GM19043 (cell line): ENCODE data around the gene QPCT.
"Not testable (repeated sequence)": the region's sequence is repeated elsewhere in the genome, so short reads cannot be mapped to it uniquely, and the experiment has no call there.

Experiments used
- ATAC-seq: cut with Tn5 transposase; IDR thresholded peaks from one replicate; pipeline ENCODE4 v1.9.1; 2021; ENCODE audit warnings: low read depth; ENCODE audit not compliant: unreplicated experiment

Gene QPCT

DNA sequence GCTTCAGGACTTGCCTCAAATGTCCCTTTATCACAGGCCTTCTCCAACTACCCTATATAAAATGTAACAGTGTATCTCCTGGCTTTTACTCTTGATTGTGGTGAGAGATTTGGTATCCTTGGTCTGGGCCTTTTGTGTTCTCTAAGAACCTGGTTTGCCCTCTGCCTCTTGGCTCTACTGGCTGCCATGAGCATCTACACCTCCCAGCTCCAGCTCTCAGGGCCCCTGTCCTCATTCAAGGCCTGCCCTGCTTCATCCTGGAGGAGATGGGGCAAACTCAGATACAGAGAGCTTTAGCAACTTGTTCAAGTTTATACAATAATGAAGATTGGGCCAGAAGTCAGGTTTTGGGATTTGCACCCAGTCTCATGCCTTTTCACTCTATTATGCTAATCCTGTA, 45.0 kb downstream of the QPCT start:
- no peak for ATAC-seq

DNA sequence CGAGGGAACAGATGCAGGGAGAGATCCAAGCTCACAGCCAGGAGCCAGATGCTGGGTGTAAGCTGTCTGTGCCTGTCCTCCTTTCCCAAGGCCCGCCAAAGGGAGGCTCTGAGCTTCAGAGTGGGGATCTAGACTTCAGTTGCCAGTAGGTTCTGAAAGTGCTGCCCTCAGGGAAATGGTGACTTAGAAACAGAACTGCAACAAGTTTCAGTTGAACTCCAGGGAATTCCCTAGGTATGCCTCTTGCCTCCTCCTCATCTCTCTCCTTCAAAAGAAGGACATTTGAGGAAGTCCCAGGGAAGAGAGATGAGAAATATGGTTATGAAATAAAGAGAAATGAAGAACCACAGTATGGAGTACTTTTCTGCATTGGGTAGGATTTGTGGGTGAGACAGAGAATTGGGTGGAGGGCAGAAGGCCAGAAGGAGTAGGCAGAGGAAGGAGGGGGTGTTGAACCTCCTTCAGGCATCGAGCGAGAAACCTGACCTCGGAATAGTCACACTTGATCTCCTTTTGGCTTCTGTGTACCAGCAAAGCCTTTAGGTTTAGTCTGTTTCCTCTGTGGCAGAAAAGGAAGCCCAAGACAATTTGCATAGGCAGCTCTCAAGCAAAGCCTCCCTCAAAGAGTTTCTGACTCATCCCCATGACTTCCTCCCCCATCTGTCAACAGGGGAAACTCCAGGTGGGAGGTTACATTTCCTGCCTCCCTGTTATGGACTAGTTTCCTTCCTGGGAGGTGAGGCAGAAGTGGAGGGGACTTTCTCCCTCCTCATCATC, 45.7 kb downstream of the QPCT start:
- ATAC-seq: peak; percentile 99

GRCh38 chr2:37390777-37391176, 46.3 kb downstream of the QPCT start:
- peak; percentile 7 for ATAC-seq

DNA sequence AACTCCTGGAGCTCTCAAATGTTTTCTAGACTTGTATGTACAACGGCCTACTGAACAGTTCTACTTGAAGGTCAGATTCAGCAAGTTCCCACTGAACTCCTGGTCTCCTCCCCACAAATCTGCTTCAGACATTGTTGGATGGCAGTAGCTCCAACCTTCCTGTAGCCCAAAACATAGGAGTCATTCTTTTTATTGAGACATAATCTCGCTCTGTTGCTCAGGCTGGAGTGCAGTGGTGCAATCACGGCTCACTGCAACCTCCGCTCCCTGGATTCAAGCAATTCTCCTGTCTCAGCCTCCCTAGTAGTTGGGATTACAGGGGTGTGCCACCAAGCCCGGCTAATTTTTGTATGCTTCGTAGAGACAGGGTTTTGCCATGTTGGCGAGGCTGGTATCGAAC, 47.3 kb downstream of the QPCT start:
- ATAC-seq: no peak

DNA sequence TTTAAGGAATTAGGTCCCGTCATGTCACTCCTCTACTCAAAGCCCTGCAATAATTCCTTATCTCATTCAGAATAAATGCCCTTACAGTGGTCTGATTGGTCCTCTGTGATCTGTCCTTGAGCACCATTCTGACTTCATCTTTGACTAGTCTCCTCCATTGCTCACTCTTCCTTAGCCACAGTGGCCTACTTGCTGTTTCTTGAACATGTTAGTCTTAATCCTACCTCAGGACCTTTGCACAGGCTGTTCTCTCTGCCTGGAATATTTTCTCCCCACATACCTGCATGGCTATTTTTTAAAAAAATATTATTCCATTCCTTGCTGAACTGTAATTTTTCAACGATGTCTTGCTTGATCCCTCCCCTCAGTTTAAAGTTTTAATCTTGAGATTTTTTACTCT, 48.0 kb downstream of the QPCT start:
- no peak for ATAC-seq

- no peak for ATAC-seq
Measured at GRCh38 chr2:37394263-37394662, 49.8 kb downstream of the QPCT start.

- ATAC-seq: no peak
Measured at GRCh38 chr2:37394796-37395555, 50.5 kb downstream of the QPCT start.

- ATAC-seq: no peak
Measured at GRCh38 chr2:37396890-37397565, 52.6 kb downstream of the QPCT start.

DNA sequence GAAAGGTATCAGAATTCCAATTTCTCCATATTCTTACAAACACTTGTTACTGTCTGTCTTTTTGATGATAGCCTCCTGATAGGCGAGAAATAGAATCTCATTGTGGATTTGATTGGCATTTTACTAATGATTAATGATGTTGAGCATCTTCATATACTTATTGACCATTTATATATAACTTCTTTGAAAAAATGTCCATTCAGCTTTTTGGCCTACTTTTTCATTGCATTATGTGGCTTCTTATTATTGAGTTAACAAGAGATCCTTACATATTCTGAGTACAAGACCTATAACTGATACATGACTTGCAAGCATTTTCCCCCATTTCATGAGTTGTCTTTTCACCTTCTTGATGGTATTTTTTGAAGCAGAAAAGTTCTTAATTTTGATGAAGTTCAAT, 54.6 kb downstream of the QPCT start:
- no peak for ATAC-seq

GRCh38 chr2:37400041-37400440, 55.6 kb downstream of the QPCT start:
- no peak for ATAC-seq

- ATAC-seq: no peak
Measured at GRCh38 chr2:37402636-37403035, 58.2 kb downstream of the QPCT start.

DNA sequence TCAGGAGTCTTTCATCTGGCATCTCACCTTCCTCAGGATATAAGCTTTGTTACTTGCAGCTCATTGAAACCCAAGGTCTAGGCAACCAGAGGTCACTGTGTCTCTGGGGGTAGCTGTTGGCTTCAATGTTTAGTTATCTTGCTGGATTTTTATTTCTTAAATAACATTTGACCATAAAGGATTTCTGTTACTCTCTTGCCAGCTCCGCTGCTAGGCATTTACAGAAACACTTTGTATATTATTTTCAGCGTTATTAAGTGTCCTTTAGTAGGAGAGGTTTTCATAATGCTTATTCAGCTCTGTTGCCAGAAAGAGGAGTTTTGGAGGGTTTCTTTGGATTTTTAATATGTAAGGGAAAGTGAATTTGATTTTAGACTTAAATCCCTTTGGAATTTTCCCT, 61.4 kb downstream of the QPCT start:
- ATAC-seq: no peak

DNA sequence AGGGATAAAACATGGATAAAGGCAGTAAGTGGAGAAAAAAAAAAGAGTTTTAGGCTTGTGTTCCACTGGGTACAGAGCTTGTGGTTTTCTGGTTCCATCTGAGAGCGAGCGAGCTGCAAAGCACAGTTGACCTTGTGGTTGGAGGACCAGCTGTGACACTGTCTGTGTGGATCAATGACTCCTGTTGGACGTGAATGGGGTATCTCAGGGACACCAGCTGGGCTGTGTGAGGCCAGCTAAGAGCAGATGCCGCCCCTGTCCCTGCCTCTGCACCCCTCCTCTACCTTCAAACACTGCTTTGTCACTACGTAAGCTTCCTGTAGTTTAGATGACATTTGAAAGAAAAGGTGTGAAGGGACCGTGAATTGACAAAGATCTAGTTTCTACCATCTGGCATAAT, 67.8 kb downstream of the QPCT start:
- ATAC-seq: no peak

GRCh38 chr2:37413911-37414469, 69.6 kb downstream of the QPCT start:
- not testable (repeated sequence) for ATAC-seq

- ATAC-seq: no peak
Measured at GRCh38 chr2:37414470-37414949, 70.1 kb downstream of the QPCT start.

DNA sequence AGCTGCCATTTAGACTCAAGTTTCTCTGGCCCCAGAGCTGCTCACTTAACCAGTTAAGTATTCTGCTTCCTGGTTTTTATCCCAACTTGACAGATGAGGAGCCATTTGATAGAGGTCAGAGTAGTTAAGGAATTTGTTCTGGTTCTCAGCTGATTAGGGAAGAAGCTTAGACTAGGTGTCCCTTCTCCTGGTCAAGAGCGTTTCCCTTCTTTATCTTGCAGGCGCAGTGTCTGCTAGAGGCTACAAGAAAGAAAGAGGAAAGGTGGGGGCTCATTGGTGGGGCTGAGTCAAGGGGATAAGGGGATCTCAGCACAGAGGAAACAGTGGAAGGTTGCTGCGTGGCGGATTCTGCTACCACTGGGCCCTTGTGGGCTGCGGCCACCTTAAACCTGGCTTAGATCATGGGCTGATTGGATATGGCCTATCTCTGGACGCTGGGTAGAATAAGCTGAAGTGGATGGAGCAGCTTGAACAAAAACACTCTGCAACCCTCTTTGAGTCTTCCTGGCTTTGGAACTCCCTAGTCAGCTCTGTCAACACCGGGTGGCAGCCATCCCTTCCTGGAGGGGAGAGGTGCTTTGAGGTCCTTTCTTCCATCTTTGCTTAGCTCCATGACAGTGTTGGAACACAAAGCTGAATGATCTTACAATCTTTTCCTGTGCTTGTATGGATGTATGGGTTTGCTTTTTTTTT, 70.8 kb downstream of the QPCT start:
- ATAC-seq: no peak

DNA sequence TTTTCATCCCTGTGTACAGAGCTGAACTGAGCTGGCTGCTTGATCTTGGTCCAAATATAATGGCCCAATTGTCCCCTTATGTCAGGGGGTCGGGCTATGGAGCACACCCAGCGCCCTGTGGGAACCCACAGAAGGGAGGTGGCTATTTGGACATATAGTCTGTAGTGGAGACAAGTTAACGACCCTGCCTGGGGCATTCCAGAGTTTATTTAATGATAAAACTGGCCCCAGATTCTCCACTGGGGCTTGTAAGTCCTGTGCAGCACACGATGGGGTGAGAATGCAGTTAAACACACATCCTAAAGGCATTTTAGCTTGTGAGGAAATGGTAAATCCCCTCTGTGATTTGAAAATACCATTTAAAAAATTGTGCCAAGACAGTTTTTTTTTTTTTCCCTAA, 72.9 kb downstream of the QPCT start:
- ATAC-seq: no peak

DNA sequence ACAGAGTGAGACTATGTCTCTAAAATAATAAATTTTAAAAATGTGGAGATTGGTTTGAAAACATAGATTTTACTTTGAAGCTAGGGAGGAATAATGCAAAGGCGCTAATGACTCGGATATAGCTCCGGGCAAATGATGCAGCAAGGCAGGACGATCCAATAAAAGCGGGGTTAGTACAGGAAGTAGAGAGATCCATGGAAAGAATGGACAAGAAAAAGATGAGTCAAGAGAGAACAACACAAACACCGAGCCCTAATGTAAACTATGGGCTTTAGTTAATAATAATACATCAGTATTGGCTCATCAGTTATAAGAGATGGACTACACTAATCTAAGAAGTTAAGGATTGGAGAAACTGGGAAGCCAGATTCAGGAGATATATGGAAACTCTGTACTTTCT, 74.5 kb downstream of the QPCT start:
- ATAC-seq: no peak

GRCh38 chr2:37421686-37422085, 77.3 kb downstream of the QPCT start:
- ATAC-seq: no peak

- ATAC-seq: no peak
Measured at GRCh38 chr2:37422816-37423215, 78.4 kb downstream of the QPCT start.
